ENCODE data around the gene C1QTNF1. TPM values are rescaled to one million over a fixed set of nuclear protein-coding genes. Genes with fewer than 3 reads are reported as not detected.

C1QTNF1 gene
- total and polyA plus RNA-seq, 2 donors (not counting 3 experiments of a cell fraction or from before 2014, with no cell fraction given) = 2.5 to 4.0 TPM

DNA sequence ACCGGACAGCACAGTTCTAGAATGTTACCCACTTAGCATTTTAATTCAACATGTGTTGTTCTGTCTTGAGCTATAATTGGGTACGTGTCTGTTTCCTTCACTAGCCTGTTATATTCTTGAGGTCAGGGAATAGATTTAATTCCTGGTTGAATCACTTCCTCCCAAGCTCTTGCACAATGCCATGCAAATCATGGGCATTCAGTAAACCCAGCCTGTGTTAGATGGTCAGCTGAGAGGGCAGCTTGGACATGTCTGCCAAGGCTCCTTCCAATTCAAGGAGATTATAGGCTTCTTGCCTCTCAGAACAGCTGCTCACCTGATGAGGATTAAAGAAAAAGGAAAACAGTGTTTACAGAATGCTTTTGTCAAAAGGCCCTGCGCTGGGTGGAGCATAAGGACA, 12.6 kb downstream of the C1QTNF1 start:
- Histone ChIP-seq H3K9me3 (replicated peaks; ENCODE audit: control insufficient read depth, insufficient read depth, low read length) (no peaks in the 10 kb centered on the region), H3K4me2 (ENCODE audit: insufficient read depth, low read length) (no peak overlapping the region), H3K36me3 (ENCODE audit: control insufficient read depth in 2 of 2, extremely low read depth in 1 of 2, insufficient read depth in 2 of 2, low read length in 2 of 2) (no peaks in the 10 kb centered on the region), H3K9me1 (replicated peaks; ENCODE audit: control insufficient read depth, extremely low read depth, insufficient read depth, low read length) (no peaks in the 10 kb centered on the region), H3K27ac (ENCODE audit: insufficient read depth, low read depth, low read length) (no peak overlapping the region), H3K9ac (replicated peaks; ENCODE audit: extremely low read depth, insufficient read depth, low read length) (no peak overlapping the region), H3K4me1 (ENCODE audit: control insufficient read depth, extremely low read depth, insufficient read depth, low read length) (peaks cover 10% of the 10 kb centered on the region), H3K27me3 (ENCODE audit: control insufficient read depth in 2 of 2, insufficient read depth in 2 of 2, low read length in 2 of 2) (peaks cover 0 to 6% of the 10 kb centered on the region in 2 experiments), H2AFZ (ENCODE audit: low read depth, low read length) (no peak overlapping the region), H4K20me1 (replicated peaks; ENCODE audit: control insufficient read depth, extremely low read depth, insufficient read depth, low read length) (no peaks in the 10 kb centered on the region), H3K79me2 (ENCODE audit: control insufficient read depth, insufficient read depth, low read length) (no peaks in the 10 kb centered on the region), H3K4me3 (replicated peaks in 1 of 3; ENCODE audit: insufficient read depth in 1 of 3, low read depth in 1 of 3, low read length in 3 of 3) (no peak overlapping the region)
- no peak for TF ChIP-seq GATA2 (IDR thresholded peaks at IDR 0.05; ENCODE audit: insufficient read depth, insufficient read length, low read depth, low read length)
- no peak for TF ChIP-seq MYC (IDR thresholded peaks at IDR 0.05; ENCODE audit: low read depth, low read length)
- TF ChIP-seq JUN (IDR thresholded peaks at IDR 0.05; ENCODE audit: borderline replicate concordance, insufficient read depth, insufficient read length, low read depth) = peak; percentile 48
- TF ChIP-seq POLR2AphosphoS5 (IDR thresholded peaks at IDR 0.05; ENCODE audit: insufficient read depth, low read depth, low read length) = no peak
- peak; percentile 65 for TF ChIP-seq FOS (IDR thresholded peaks at IDR 0.05; ENCODE audit: borderline replicate concordance, insufficient read depth, low read length)
- DNase-seq (ENCODE audit: low read depth, low spot score) (peak; percentile 77), FAIRE-seq (peak; percentile 97)
- ChIA-PET CTCF (interaction anchor here (0.7 to 8.6 kb wide), 10 partner anchors 8 to 364 kb away, joined by 3 to 91 read pairs (median 4); partner anchors contain the start of gene CANT1), POLR2A (no interaction called here)
- BruUV-seq (replicated peaks) = no TSS peak
- dilution Hi-C loops (cut with MboI; ENCODE audit: extremely low pct_ligation_motif_present, low sequenced_read_pairs) (no loop called here), intact Hi-C loops (cut with micrococcal nuclease) (loop anchor here (1.0 kb wide), 1 partner anchor 8 kb away; no protein-coding TSS in a partner anchor)

DNA sequence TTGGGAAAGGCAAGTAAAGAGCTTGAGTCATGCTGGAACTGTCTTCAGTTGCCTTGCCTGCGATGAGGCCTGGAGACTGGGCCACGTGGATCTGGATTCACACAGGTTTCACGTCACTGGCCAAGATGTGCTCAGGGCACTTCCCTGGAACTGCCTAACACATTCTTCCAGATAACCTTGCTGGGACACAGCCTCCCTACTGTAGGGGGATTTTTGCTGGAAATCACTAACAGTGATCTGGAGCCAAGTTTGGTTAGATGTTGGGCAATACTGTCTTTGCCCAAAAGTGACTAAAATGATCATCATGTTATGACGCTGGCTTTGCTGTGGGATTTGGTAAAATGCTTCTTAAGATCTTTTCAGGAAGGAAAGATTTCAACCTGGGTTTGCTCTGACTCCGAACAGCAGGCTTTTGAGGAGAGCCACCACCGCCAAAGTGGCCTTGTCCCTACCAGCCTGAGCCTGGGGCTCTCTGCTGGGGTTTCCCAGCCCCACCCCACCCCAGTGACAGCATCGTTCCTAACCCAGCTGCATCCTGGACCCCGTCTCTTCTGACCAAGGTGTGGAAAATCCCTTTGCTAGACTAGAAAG, 14.7 kb downstream of the C1QTNF1 start:
- Histone ChIP-seq H3K9me1 (replicated peaks; ENCODE audit: control insufficient read depth, extremely low read depth, insufficient read depth, low read length) (no peaks in the 10 kb centered on the region), H3K9ac (replicated peaks; ENCODE audit: extremely low read depth, insufficient read depth, low read length) (no peak overlapping the region), H3K79me2 (ENCODE audit: control insufficient read depth, insufficient read depth, low read length) (no peaks in the 10 kb centered on the region), H3K4me2 (ENCODE audit: insufficient read depth, low read length) (no peak overlapping the region), H3K27me3 (ENCODE audit: control insufficient read depth in 2 of 2, insufficient read depth in 2 of 2, low read length in 2 of 2) (no peaks in the 10 kb centered on the region), H3K36me3 (ENCODE audit: control insufficient read depth in 2 of 2, extremely low read depth in 1 of 2, insufficient read depth in 2 of 2, low read length in 2 of 2) (no peaks in the 10 kb centered on the region), H3K4me3 (replicated peaks in 1 of 3; ENCODE audit: insufficient read depth in 1 of 3, low read depth in 1 of 3, low read length in 3 of 3) (no peak overlapping the region), H3K27ac (ENCODE audit: insufficient read depth, low read depth, low read length) (no peak overlapping the region), H3K9me3 (replicated peaks; ENCODE audit: control insufficient read depth, insufficient read depth, low read length) (no peaks in the 10 kb centered on the region), H2AFZ (ENCODE audit: low read depth, low read length) (no peak overlapping the region), H3K4me1 (ENCODE audit: control insufficient read depth, extremely low read depth, insufficient read depth, low read length) (peaks cover 10% of the 10 kb centered on the region), H4K20me1 (replicated peaks; ENCODE audit: control insufficient read depth, extremely low read depth, insufficient read depth, low read length) (no peaks in the 10 kb centered on the region)
- intact Hi-C loops (cut with micrococcal nuclease) = no loop called here
- ChIA-PET CTCF (interaction anchor here (4.7 to 8.6 kb wide), 2 partner anchors 10 to 17 kb away, joined by 75 to 91 read pairs; no protein-coding TSS in a partner anchor), POLR2A (no interaction called here)
- dilution Hi-C loops (cut with MboI; ENCODE audit: extremely low pct_ligation_motif_present, low sequenced_read_pairs) = no loop called here
- TF ChIP-seq MYC (IDR thresholded peaks at IDR 0.05; ENCODE audit: low read depth, low read length) (no peak), JUN (IDR thresholded peaks at IDR 0.05; ENCODE audit: borderline replicate concordance, insufficient read depth, insufficient read length, low read depth) (no peak), GATA2 (IDR thresholded peaks at IDR 0.05; ENCODE audit: insufficient read depth, insufficient read length, low read depth, low read length) (no peak), POLR2AphosphoS5 (IDR thresholded peaks at IDR 0.05; ENCODE audit: insufficient read depth, low read depth, low read length) (no peak), POLR2A (IDR thresholded peaks at IDR 0.05; ENCODE audit: low read depth, low read length) (no peak), EZH2 (IDR thresholded peaks at IDR 0.05; ENCODE audit: borderline replicate concordance, low read depth, low read length, severe bottlenecking) (no peak), FOS (IDR thresholded peaks at IDR 0.05; ENCODE audit: borderline replicate concordance, insufficient read depth, low read length) (no peak)
- TF ChIP-seq, protein P1, sequence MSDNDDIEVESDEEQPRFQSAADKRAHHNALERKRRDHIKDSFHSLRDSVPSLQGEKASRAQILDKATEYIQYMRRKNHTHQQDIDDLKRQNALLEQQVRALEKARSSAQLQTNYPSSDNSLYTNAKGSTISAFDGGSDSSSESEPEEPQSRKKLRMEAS (IDR thresholded peaks at IDR 0.05; ENCODE audit: insufficient read depth, insufficient read length) = no peak
- TF ChIP-seq, protein P2, sequence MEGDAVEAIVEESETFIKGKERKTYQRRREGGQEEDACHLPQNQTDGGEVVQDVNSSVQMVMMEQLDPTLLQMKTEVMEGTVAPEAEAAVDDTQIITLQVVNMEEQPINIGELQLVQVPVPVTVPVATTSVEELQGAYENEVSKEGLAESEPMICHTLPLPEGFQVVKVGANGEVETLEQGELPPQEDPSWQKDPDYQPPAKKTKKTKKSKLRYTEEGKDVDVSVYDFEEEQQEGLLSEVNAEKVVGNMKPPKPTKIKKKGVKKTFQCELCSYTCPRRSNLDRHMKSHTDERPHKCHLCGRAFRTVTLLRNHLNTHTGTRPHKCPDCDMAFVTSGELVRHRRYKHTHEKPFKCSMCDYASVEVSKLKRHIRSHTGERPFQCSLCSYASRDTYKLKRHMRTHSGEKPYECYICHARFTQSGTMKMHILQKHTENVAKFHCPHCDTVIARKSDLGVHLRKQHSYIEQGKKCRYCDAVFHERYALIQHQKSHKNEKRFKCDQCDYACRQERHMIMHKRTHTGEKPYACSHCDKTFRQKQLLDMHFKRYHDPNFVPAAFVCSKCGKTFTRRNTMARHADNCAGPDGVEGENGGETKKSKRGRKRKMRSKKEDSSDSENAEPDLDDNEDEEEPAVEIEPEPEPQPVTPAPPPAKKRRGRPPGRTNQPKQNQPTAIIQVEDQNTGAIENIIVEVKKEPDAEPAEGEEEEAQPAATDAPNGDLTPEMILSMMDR (IDR thresholded peaks at IDR 0.05; ENCODE audit: extremely low read depth in 1 of 2, insufficient read depth in 1 of 2, low read depth in 1 of 2, low read length in 2 of 2) = no peak
- FAIRE-seq (no peak), DNase-seq (ENCODE audit: low read depth, low spot score) (no peak)
- BruUV-seq (replicated peaks) = no TSS peak
